ENCODE measurements around the gene CCL20. TPM values are rescaled to one million over a fixed set of nuclear protein-coding genes. Genes with fewer than 3 reads are reported as not detected.

CCL20 gene
- total RNA-seq, 4 donors from 2014 or later: 0.40 to 1.5 TPM; not detected in 2

DNA sequence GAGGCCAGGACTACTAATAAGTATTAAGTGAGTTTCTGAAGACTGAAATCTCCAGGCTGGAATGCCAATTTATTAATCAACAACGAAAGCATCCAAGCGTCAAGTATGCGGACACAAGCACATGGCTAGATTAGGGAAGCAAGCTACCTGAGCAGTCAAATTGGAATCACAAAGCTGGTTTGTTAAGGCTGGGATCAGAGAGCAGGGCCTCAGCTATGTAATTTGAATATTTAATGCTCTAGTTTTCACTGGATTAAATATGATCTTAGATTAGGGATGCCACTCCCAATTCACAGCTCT is 5.7 kb downstream of the CCL20 start:
- H3K4me1 ChIP-seq: no peaks in the 10 kb centered on the region
- ATAC-seq: no peak
- TF ChIP-seq, protein P1, sequence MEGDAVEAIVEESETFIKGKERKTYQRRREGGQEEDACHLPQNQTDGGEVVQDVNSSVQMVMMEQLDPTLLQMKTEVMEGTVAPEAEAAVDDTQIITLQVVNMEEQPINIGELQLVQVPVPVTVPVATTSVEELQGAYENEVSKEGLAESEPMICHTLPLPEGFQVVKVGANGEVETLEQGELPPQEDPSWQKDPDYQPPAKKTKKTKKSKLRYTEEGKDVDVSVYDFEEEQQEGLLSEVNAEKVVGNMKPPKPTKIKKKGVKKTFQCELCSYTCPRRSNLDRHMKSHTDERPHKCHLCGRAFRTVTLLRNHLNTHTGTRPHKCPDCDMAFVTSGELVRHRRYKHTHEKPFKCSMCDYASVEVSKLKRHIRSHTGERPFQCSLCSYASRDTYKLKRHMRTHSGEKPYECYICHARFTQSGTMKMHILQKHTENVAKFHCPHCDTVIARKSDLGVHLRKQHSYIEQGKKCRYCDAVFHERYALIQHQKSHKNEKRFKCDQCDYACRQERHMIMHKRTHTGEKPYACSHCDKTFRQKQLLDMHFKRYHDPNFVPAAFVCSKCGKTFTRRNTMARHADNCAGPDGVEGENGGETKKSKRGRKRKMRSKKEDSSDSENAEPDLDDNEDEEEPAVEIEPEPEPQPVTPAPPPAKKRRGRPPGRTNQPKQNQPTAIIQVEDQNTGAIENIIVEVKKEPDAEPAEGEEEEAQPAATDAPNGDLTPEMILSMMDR (IDR thresholded peaks at IDR 0.05 in 4 of 5, conservative IDR thresholded peaks at IDR 0.05 in 1 of 5): no peak
- TF ChIP-seq POLR2A (IDR thresholded peaks at IDR 0.05): no peak
- no peak overlapping the region for H3K27ac ChIP-seq
- intact Hi-C loops (cut with DNase I; ENCODE audit: low total_unique reads): no loop called here
- no peak for DNase-seq
- no peaks in the 10 kb centered on the region for H3K27me3 ChIP-seq
- no peak overlapping the region for H3K4me3 ChIP-seq
- in situ Hi-C loops (cut with MboI; ENCODE audit: low sequenced_read_pairs in 4 of 4): no loop called here
- no peaks in the 10 kb centered on the region for H3K36me3 ChIP-seq
- no peaks in the 10 kb centered on the region for H3K9me3 ChIP-seq

DNA sequence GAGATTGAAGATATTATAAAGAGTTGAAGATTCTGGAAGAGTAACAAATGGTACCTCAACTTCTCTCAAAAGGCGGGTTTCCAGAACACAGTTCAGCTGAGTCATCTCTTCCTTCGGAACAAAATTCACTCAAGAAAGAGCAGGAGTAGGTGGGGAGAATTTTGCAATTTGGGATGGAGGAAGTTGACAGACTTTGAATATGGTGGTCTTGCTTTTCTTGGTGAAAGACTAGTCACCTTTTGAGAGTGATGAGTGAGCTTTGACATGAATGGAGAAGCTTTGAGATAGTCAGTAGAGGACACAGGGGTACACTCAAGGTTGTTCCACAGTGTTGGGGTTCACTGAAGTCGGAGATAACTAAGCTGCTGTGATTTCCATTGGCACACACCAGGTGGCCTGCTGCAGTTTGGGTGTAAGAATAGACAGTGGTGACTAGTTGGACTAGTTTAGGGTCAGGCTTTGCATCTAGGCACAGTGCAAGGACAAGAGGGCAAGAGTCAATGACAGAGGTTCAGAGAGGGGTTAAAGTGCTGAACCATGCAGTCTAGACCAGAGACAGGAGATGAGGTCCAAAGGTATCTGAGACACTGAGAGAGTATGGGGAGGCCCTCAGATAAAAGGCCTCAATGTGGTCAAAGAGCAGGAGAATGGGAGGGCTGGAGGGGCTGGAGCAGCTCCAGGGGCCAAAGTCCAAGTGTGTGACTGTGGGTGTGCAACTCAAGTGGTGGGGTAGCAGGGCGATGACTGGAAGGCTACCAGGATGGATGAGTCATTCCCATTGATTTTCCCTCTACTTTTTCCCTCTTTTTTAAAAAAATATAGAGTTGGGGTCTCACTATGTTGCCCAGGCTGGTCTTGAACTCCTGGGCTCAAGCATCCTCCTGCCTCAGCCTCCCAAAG is 7.7 kb downstream of the CCL20 start:
- in situ Hi-C loops (cut with MboI; ENCODE audit: low sequenced_read_pairs in 4 of 4): no loop called here
- H3K9me3 ChIP-seq: no peaks in the 10 kb centered on the region
- ATAC-seq (no peak), DNase-seq (no peak)
- intact Hi-C loops (cut with DNase I; ENCODE audit: low total_unique reads): no loop called here
- H3K36me3 ChIP-seq: no peaks in the 10 kb centered on the region
- no peak overlapping the region for H3K4me3 ChIP-seq
- no peak overlapping the region for H3K27ac ChIP-seq
- no peaks in the 10 kb centered on the region for H3K27me3 ChIP-seq
- TF ChIP-seq, protein P1 (IDR thresholded peaks at IDR 0.05 in 4 of 5, conservative IDR thresholded peaks at IDR 0.05 in 1 of 5): no peak
- H3K4me1 ChIP-seq: no peaks in the 10 kb centered on the region

DNA sequence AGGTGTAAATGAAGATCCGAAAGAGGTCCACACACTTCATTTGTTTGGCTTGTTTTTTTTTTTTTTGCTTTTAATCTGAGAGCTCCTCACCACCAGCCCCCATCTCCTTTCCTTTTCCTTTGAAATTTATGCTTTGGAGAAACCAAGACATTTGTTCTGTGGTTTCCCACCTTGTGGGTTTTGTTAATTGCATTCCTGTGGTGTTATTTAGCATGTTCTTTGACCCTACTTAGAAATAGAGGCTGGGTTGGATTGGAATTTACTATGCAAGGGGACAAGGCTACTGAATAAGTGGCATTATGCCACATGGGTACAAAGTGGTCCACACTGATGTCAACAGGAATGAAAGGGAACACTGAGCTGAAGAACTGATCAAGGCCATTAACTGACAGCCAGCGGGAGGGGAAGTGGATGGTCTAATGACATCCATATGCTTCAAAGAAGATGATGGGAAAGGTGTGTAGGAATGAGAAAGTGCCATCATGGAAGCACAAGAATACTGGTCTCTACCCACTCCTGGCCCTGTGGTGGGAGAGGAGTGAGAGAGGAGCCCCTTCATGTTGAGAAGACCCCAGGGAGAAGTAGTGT is 8.9 kb downstream of the CCL20 start:
- Histone ChIP-seq H3K27ac (no peak overlapping the region), H3K9me3 (no peaks in the 10 kb centered on the region), H3K4me3 (no peak overlapping the region), H3K36me3 (no peaks in the 10 kb centered on the region), H3K27me3 (no peaks in the 10 kb centered on the region), H3K4me1 (no peaks in the 10 kb centered on the region)
- ATAC-seq (no peak), DNase-seq (no peak)
- in situ Hi-C loops (cut with MboI; ENCODE audit: low sequenced_read_pairs in 4 of 4) (no loop called here), intact Hi-C loops (cut with DNase I; ENCODE audit: low total_unique reads) (no loop called here)
- TF ChIP-seq POLR2A (IDR thresholded peaks at IDR 0.05): no peak
- TF ChIP-seq, protein P1 (IDR thresholded peaks at IDR 0.05 in 4 of 5, conservative IDR thresholded peaks at IDR 0.05 in 1 of 5): no peak

DNA sequence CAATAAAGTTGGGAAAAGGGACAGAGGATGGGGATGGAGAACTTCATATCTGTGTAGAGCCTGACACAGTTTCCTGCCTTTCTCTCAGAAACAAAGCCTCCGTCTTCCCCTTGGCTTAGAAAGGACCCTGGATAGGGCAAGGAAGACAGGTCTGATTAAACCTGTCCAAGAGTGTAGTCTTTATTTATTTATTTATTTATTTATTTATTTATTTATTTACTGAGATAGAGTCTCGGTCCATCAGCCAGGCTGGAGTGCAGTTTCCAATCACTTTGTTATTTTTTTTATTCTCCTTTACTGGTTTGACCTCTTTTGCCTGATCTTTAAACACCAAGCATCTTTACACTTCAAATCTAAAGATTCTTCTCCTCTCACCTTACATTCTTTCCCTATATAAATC is 10.3 kb downstream of the CCL20 start:
- no peaks in the 10 kb centered on the region for H3K4me1 ChIP-seq
- H3K27ac ChIP-seq: no peak overlapping the region
- H3K9me3 ChIP-seq: no peaks in the 10 kb centered on the region
- ATAC-seq: no peak
- intact Hi-C loops (cut with DNase I; ENCODE audit: low total_unique reads): no loop called here
- TF ChIP-seq, protein P1 (IDR thresholded peaks at IDR 0.05 in 4 of 5, conservative IDR thresholded peaks at IDR 0.05 in 1 of 5): no peak
- TF ChIP-seq POLR2A (IDR thresholded peaks at IDR 0.05): no peak
- H3K27me3 ChIP-seq: no peaks in the 10 kb centered on the region
- DNase-seq: no peak
- no peak overlapping the region for H3K4me3 ChIP-seq
- in situ Hi-C loops (cut with MboI; ENCODE audit: low sequenced_read_pairs in 4 of 4): no loop called here
- H3K36me3 ChIP-seq: no peaks in the 10 kb centered on the region
